HepG2 (cell line): ENCODE data around the gene GOT2.

Source experiments
- CBX5 ChIP-seq: sonication (generic); formaldehyde crosslinking; IDR thresholded peaks from 2 replicates; pipeline ENCODE4 v1.4.0; 2020; ENCODE audit warnings: missing genetic modification reagents, borderline replicate concordance
- CEBPB ChIP-seq: IDR thresholded peaks from 2 replicates; pipeline ENCODE4 v1.6.1; 2011; ENCODE audit warnings: low read depth, low read length, improper control_type of control experiment, borderline replicate concordance
- GZF1 ChIP-seq: sonication (generic); formaldehyde crosslinking; IDR thresholded peaks from 2 replicates; pipeline ENCODE4 v1.5.1; 2020; ENCODE audit warnings: mild to moderate bottlenecking, missing genetic modification reagents
- MAFK ChIP-seq, 2 experiments: IDR thresholded peaks in 1 of 2; conservative IDR thresholded peaks in 1 of 2; 2 replicates each; pipeline ENCODE4 v1.6.1; 2011; ENCODE audit warnings: improper control_type of control experiment in 2 of 2, low read length in 2 of 2
- MATR3 ChIP-seq: sonication (generic); formaldehyde crosslinking; IDR thresholded peaks from 2 replicates; pipeline ENCODE4 v1.4.0; 2020; ENCODE audit warnings: missing genetic modification reagents
- POLR2A ChIP-seq, 2 experiments: IDR thresholded peaks; 2 replicates each; pipeline ENCODE4 v1.6.1; 2011; ENCODE audit warnings: low read depth in 2 of 2, low read length in 2 of 2, mild to moderate bottlenecking in 1 of 2, moderate library complexity in 1 of 2; ENCODE audit not compliant: insufficient read depth in 1 of 2
- RAD21 ChIP-seq: fragments of 450-650 bp; formaldehyde crosslinking; IDR thresholded peaks from 2 replicates; pipeline ENCODE4 v1.5.0; 2020; ENCODE audit warnings: mild to moderate bottlenecking
- RELA ChIP-seq: sonication (generic); formaldehyde crosslinking; IDR thresholded peaks from 2 replicates; pipeline ENCODE4 v1.4.0; 2020; ENCODE audit warnings: missing genetic modification reagents
- RNF2 ChIP-seq: fragments of 450-650 bp; conservative IDR thresholded peaks from 2 replicates; pipeline ENCODE4 v1.6.1; 2016; ENCODE audit warnings: low read depth
- RORA ChIP-seq: sonication (generic); formaldehyde crosslinking; IDR thresholded peaks from 2 replicates; pipeline ENCODE4 v1.5.0; 2020; ENCODE audit warnings: mild to moderate bottlenecking, missing genetic modification reagents, moderate library complexity
- TF ChIP-seq, protein P1 (sequence below): sonication (generic); formaldehyde crosslinking; IDR thresholded peaks from 2 replicates; pipeline ENCODE4 v1.5.0; 2020; ENCODE audit warnings: mild to moderate bottlenecking, missing genetic modification reagents, moderate library complexity
- TF ChIP-seq, protein P2 (sequence below), 2 experiments: IDR thresholded peaks; 2 replicates each; pipeline ENCODE4 v1.6.1; 2011 to 2012; ENCODE audit warnings: low read length in 2 of 2, borderline replicate concordance in 1 of 2, low read depth in 1 of 2, mild to moderate bottlenecking in 1 of 2, moderate library complexity in 1 of 2

DNA sequence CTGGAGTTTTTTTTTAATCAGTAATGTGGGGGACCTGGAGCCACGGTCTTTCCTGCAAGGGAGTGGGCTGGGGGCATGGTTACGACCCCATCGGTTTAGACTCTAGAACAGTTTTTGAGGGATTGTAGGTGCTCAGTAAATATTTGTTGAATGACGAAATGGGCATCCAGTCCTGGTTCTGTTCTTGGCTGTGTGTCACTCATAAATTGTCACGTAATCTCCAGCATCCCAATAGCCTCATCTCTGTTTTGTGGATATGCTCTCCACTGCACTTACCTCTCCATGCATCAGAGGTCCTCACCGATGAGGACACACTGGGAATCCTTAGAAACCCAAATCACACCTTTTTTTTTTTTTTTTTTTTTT is 49.0 kb downstream of the GOT2 start:
- TF ChIP-seq CEBPB (no peak), GZF1 (CRISPR knock-in tag) (no peak), RNF2 (no peak), MATR3 (no peak), RELA (CRISPR knock-in tag) (no peak), RAD21 (CRISPR knock-in tag) (no peak), RORA (CRISPR knock-in tag) (no peak), POLR2A (IDR thresholded peaks at IDR 0.05; ENCODE audit: insufficient read depth in 1 of 2, low read depth in 2 of 2, low read length in 2 of 2) (no peak), CBX5 (CRISPR knock-in tag) (no peak), MAFK (conservative IDR thresholded peaks at IDR 0.05 in 1 of 2, IDR thresholded peaks at IDR 0.05 in 1 of 2; ENCODE audit: low read length in 2 of 2) (no peak)
- TF ChIP-seq, protein P1, sequence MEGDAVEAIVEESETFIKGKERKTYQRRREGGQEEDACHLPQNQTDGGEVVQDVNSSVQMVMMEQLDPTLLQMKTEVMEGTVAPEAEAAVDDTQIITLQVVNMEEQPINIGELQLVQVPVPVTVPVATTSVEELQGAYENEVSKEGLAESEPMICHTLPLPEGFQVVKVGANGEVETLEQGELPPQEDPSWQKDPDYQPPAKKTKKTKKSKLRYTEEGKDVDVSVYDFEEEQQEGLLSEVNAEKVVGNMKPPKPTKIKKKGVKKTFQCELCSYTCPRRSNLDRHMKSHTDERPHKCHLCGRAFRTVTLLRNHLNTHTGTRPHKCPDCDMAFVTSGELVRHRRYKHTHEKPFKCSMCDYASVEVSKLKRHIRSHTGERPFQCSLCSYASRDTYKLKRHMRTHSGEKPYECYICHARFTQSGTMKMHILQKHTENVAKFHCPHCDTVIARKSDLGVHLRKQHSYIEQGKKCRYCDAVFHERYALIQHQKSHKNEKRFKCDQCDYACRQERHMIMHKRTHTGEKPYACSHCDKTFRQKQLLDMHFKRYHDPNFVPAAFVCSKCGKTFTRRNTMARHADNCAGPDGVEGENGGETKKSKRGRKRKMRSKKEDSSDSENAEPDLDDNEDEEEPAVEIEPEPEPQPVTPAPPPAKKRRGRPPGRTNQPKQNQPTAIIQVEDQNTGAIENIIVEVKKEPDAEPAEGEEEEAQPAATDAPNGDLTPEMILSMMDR (CRISPR knock-in tag): no peak
- TF ChIP-seq, protein P2, sequence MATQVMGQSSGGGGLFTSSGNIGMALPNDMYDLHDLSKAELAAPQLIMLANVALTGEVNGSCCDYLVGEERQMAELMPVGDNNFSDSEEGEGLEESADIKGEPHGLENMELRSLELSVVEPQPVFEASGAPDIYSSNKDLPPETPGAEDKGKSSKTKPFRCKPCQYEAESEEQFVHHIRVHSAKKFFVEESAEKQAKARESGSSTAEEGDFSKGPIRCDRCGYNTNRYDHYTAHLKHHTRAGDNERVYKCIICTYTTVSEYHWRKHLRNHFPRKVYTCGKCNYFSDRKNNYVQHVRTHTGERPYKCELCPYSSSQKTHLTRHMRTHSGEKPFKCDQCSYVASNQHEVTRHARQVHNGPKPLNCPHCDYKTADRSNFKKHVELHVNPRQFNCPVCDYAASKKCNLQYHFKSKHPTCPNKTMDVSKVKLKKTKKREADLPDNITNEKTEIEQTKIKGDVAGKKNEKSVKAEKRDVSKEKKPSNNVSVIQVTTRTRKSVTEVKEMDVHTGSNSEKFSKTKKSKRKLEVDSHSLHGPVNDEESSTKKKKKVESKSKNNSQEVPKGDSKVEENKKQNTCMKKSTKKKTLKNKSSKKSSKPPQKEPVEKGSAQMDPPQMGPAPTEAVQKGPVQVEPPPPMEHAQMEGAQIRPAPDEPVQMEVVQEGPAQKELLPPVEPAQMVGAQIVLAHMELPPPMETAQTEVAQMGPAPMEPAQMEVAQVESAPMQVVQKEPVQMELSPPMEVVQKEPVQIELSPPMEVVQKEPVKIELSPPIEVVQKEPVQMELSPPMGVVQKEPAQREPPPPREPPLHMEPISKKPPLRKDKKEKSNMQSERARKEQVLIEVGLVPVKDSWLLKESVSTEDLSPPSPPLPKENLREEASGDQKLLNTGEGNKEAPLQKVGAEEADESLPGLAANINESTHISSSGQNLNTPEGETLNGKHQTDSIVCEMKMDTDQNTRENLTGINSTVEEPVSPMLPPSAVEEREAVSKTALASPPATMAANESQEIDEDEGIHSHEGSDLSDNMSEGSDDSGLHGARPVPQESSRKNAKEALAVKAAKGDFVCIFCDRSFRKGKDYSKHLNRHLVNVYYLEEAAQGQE (IDR thresholded peaks at IDR 0.05; ENCODE audit: borderline replicate concordance in 1 of 2, low read depth in 1 of 2, low read length in 2 of 2): no peak
